NCI-H2196 treated with DMSO at 0.1 percent for 48 hours (cell line): ENCODE measurements around the gene RANBP17.

Experiments used
- DNase-seq: peaks from one replicate; lab custom pipeline; 2025; ENCODE audit not compliant: unreplicated experiment; lab: John Stamatoyannopoulos, UW

The RANBP17 gene

DNA sequence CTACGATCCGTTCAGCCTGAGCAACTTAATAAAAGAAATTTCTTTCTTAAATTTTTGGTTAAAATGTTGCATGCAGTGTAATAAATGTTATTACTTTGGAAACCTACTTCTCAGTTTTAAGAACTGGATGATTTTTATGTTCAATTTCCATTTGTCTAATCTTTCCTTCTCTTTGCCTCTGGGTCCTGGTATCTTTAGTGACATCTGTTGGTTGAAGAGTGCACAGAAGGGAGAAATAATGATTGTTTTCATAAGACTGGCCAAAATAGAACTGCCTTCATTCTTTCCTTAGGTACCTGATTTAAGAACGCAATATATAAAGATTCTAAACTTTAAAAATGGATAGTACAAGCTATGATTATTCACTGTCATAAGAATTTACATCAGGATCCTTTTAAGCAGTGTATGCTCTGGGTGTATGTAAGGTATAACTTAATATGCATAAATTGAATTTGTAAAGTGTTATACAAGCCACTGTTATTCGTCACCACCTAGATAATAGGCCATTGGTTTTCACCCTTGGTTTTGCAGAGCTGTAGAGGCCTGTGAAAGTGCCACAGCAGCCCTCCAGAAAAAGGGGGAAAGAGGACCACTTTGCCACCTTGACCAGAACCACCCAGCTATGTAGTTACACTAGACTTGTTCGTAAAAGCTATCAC, 364.4 kb downstream of the RANBP17 start:
- no peak for DNase-seq

DNA sequence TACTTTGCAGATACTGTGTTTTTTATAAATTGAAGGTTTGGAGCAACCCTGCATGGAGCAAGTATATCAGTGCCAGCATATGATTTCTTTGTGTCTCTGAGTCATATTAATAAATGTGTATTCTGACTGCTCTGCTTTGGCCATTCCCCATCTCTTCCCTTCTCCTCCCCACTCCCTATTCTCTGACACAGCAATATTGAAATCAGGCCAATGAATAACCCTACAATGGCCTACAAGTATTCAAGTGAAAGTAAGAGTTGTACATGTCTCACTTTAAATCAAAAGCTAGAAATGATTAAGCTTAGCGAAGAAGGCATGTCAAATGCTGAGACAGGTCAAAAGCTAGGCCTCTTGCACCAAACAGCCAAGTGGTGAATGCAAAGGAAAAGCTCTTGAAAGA, 365.0 kb downstream of the RANBP17 start:
- no peak for DNase-seq

DNA sequence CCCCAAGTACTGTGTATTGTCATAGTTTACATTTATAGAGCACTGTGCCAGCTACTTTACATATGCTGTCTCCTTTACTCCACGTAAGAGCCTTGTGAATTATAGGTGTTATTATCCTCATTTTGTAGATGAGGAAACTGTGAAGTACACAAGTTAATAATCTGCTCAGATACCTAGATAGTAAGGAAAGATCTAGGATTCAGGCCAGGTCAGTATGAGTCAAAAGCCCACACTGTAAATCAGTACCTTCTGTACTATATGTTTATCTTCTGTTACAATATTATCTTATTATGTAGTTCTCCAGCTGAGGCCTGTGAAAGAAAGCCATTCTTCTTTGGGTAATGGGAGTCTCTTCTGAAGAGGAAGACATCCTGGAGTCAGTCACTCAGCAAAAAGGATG, 374.8 kb downstream of the RANBP17 start:
- no peak for DNase-seq

DNA sequence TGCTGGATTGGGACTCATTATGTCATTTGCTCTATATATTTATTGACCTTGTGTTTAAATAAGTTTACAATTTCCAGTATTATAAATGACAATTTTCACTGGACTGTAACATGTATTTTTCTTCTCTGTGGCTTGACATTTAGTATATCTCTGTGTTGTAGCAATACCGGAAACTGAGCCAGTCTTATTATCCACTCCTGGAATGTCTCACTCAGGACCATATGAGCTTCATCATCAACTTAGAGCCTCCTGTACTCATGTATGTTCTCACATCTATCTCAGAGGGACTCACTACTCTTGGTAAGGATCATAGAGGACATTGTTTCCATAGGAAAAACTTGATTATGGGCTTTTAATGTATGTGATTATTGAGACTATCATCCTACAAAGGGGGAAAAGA, 380.7 kb downstream of the RANBP17 start:
- no peak for DNase-seq

DNA sequence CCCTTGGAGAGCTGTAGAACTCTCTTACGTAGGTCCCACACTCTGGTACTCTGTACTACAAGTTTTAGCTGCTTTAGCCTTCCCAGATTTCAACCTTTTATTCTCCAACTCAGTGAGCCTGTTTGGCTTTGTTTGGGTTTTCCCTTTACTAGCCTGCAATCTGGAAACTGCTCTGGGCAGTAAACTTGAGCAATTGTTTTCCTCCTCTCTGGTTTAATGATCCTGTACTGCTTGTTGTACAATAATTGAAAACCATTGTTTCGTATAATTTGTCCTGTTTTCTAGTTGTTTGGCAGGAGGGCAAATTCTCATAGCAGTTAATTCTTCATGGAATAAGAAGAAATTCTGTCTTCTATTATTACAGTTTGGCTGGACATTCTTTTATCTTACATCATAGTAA, 384.4 kb downstream of the RANBP17 start:
- no peak for DNase-seq

DNA sequence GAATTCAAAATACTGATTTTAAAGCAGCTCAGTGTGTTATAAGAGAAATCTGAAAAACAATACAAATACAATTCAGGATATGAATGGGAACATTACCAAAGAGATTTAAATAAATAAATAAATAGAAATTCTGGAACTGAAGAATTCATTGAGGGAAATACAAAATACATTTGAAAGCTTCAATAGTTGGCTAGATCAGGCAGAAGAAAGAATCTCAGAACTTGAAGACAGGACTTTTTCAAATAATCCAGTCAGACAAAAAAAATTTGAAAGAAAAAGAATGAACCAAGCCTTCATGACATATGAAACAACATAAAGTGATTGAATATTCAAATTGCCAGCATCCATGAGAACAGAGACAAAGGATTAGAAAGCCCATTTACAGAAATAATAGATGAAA, 387.6 kb downstream of the RANBP17 start:
- no peak for DNase-seq

DNA sequence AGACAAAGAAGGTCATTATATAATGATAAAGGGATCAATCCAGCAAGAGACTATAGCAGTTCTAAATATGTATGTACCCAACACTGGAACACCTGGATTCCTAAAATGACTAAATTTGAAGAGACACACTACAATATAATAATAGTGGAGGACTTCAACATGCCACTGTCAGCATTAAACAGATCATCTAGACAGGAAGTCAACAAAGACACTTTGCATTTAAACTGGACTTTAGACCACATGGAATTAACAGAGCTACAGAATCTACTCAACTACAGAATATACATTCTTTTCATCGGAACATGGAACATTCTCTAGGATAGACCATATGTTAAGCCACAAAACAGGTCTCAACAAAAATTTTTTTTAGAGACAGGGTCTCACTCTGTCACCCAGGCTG, 388.9 kb downstream of the RANBP17 start:
- DNase-seq, result no peak

DNA sequence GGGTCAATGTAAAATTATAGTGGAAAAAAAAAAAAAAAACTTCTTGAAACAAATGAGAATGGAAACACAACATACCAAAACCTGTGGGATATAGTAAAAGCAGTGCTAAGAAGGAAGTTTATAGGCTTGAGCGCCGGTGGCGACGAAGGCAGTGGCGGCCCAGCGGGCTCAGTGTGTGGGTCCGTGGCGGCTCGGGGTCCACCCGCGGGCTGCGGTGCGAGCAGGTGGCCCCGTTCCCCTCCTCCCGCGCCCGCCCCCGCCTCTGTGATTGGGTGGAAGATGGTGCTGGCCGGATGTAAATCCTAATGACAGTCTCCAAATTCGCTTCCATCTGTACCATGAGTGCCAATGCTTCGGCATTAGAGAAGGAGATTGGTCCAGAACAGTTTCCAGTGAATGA, 389.7 kb downstream of the RANBP17 start:
- DNase-seq, result no peak

DNA sequence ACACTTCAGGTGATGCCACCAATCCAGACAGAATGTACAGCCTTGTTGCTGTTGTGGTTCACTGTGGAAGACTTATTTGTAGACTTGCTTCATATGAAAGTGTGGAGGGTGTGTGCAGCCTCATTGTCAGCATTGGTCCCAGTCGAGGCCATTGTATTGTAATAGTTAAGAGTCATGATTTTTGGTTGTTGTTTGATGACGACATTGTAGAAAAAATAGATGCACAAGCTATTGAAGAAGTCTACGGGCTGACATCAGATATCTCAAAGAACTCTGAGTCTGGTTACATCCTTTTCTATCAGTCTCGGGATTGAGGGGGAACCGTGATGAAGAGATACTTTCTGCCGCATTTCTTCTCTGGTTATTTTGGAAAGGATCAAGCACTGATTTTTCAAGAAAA, 390.9 kb downstream of the RANBP17 start:
- DNase-seq, result no peak

DNA sequence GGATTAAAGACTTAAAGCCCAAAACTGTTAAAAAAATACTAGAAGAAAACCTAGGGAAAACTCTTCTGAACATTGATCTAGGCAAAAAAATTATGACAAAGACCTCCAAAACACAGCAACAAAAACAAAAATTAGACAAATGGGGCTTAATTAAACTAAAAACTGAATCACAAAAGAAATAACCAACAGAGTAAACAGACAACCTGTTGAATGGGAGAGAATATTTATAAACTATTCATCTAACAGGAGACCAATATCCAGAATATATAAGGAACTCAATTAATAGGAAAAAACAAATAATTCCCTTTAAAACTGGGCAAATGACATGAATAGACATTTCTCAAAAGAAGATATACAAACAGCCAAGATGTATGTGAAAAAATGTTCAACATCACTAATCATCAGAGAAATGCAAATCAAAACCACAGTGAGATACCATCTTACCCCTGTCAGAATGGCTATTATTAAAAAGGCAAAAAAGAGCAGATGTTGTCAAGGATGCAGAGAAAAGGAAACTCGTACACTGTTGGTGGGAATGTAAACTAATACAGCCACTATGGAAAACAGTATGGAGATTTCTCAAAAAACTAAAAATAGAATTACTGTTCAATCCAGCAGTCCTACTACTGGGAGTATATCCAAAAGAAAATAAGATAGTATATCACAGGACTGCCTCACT, 397.1 kb downstream of the RANBP17 start:
- DNase-seq, result no peak

DNA sequence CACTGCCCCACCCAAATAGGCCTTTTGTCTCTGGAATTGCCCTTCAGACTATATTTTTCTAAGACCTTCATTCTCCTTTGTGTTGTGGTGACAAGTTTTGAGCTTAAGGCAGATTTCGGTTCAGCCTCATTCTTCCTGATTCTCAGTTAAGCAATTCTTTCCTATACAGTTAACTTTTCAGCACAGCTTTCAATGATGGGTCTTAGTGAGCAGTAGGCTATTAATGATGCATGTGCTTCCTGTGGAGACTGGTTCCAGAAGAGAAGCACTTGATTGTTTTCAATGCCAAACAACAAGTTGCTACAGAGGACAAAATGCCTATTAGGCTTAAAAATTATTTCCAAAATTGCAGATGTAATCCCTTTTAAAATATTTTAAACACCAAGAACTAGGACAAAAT, 399.5 kb downstream of the RANBP17 start:
- DNase-seq, result no peak

DNA sequence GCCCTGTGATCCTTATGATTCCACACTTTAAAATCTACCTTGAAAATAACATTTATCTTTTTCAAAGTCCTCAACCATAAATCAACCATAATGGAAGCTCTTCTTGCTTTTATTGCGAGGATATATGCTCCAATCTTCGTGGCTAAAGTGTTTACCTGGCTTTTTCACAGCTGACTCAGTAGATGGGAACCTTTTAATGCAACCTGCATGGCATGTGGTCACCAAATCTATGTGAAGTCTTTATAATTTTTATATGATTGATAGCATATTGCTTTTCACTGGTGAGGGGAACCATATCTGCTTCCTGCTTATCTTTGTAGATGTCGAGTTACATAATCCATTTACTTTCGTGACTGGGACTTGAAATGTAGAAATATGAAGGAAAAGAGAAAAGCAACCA, 400.1 kb downstream of the RANBP17 start:
- no peak for DNase-seq

DNA sequence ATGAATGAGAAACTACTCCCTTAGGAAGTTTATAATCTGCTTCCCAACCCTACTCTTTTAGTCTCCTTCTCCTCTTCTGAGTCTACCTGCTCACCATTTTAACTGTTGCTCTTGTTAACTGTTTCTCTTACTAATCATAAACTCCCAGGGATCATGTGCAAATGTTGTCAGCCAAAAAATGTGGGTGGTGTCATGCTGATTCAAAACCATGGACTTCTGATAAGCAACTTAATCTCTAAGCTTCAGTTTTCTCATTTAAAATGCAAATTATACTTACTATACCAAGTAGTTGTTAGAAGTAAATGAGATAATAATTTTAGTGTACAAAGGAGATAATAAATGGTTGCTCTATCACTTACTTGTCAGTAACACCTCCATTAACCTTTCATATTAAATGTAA, 401.4 kb downstream of the RANBP17 start:
- DNase-seq, result no peak

DNA sequence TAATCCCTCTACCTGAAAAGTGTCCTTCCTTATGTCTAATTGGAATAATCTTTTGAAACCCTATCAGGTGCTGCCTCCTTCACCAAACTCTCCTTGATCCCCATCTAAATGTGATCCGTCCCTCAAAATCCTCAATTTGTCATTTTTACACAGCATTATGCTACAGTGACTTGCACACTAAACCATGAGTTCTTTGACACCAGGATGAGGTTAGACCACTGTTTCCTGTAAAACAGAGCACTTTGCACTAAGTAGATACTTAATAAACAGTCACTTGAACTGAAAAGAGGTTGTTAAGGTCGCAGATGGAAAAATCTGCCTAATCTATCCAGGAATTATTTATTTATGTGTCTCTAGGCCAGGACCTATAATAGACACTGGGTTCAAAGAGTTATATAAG, 403.0 kb downstream of the RANBP17 start:
- DNase-seq, result no peak

DNA sequence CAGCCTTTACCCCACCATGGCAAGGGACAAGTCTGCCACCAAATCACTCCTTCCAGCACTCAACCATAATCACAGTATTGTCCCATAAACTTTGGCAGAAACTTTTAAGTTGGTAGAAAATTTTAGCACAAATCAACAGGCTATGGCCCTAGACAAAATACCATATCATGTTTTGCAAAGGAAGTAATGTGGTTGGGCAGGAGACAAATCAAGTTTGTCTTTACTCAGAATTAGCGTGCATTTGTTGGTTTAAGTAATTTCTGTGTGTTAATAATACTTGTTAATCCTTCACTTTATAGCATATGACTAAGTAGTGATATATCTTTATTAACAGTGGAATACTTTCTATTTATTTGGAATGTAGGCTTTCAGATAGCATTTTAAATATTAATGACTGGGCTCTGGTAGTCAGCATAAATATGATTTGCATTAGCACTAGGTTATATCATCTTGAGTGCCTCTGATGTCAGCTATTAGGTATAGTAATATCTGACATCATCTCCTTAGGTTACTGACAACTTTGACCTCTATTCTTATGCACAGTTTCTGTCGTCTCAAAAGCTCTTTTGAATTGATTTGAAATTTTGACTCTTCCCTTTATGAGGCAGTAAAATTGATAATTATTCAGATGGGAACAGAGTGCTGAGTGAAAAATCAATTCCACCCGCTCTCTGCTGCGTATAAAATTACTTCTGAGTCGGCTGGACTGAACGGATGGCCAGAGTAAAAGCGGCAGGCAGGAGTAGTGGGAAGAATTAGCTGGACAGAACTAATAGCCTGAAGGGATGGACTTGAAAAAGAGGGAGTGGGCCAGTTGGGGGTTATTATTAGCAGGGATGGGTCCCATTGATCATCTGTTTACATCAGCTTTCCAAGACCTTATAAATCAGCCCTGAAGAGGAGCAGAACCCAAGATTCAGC, 407.1 kb downstream of the RANBP17 start:
- DNase-seq, result no peak

DNA sequence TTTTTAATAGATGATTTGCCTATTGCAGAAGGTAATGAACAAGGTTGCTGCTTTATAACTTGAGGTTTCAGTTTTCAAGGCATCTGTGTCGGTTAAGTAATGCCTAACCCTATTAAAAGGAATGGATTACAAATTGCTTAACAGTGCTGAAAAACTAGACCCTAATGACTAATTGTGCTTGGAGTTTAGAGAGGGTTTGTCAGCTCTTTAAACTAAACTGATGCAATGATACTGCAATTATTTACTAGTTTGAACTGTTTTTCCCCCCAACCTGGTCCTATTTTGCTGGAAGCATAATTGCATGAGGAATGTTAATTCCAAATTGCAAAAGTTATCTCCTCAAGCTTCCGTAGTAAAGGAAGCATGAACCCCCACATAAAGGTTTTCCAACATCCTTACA, 407.9 kb downstream of the RANBP17 start:
- no peak for DNase-seq

DNA sequence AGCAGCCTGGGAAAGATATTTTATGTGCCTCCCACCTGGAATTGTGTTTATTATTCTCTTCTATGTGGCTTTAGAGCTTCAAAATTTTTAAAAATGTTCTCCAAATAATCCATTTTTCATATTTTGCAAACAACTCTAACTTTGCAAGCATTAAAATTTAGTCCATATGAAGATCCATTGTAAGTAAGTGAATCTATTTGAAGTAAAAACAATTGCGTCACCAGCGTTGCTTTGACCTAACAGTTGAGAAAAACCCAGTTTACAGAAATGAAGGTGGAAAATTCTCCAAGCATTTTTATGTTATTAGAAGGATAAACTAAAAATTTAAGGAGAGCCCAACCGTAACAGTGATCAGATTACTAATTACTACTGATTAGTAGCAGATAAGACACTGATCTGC, 408.3 kb downstream of the RANBP17 start:
- no peak for DNase-seq

DNA sequence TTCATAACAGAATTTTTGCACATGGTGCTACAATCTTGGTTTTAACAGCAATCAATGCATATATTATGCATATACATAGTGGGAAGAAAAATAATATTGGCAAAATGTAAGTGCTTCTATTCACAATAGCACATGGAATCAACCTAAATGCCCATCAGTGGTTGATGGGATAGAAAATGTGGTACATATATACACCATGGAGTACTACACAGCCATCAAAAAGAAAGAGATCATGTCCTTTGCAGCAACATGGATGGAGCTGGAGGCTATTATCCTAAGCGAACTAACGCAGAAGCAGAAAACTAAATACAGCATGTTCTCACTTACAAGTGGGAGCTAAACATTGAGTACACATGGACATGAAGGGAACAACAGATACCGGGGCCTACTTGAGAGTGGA, 410.0 kb downstream of the RANBP17 start:
- DNase-seq, result no peak

DNA sequence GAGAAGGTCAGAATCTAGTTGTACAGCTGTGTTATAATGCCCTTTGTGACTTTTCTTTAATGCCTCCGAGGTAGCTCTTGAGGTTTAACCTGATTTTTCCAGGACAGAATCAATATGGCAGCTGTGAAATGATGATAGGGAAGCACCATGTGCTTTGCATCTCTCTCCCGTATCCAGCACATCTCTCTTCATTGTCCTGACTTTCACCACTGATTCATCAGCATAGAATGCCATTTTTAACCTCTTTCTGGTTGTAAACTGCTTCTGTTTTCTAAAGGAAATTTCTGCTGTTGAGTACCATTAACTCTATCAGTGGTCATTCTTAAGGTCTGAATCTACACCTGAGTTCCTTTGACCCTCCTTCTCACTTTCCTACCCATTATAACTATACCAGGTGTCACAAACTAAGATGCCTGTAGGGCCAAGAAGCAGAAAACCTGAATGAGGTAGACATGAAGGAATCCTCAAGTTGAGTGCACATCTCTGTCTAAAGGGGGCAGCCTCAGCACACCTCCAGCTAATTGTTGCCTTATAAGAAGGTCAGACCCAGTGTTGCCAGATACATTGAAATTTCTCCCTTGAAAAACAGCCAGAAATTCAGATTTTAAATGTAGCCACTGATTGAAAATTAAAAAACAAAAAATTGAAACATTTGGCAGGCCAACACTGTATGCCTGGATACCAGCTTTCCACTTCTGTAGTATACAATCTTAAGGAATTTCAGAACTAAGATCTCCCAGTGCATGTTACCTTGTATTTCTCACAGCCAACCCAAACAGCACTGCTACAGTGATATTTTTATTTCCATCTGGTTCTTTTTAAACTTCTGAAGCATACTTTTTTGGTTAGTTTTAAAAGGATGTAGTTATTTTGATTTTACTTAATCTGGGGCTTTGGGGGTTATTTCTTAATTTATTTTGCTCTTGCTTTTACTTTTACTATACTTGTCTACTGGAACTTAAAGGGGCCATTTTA, 411.5 kb downstream of the RANBP17 start:
- DNase-seq, result no peak

DNA sequence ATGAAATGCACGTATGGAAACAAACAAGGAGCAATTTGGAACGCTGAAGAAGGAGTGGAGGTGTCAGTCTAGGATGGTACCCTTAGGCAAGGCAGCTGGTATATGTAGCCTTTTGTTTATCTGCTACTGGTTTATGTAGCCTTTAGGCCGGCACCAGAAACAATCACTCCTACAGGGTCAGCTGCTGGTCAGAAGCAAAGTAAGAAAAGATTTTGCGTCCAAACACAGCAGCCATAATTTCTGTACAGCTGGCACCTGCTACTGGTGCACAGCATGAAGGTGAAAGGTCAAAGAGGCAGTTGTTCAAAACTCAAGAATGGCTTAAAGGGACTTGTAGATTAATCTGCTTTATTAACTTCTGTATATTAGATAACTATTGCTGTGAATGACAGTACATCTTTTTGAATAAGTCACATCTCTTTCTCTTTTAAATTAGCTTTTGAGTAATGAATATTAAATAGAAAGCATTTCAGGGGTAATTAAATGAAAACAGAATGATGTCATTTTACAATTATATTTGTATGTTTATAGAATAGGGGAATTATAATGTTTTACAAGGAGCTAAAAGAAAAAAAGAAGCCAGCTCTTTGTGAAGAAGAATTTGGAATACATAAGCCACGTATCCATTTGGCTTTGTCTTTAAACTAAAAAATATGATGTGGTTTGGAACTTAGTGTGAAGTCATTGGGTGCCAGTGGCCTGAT, 414.2 kb downstream of the RANBP17 start:
- DNase-seq, result no peak
